Breast epithelium (tissue), 3 donors: ENCODE results near the gene MSX2.

Experiments
- POLR2A ChIP-seq: fragments of 450-650 bp; IDR thresholded peaks from one replicate; pipeline ENCODE4 v1.6.1; 2016; ENCODE audit warnings: antibody characterized with exemption, mild to moderate bottlenecking, moderate library complexity
- TF ChIP-seq, protein P1 (sequence below), 3 donors: fragments of 450-650 bp; IDR thresholded peaks; one replicate each; pipeline ENCODE4 v1.5.1; 2016 to 2017; ENCODE audit warnings: antibody characterized with exemption in 3 of 3, mild to moderate bottlenecking in 3 of 3, moderate library complexity in 3 of 3

- TF ChIP-seq, protein P1, sequence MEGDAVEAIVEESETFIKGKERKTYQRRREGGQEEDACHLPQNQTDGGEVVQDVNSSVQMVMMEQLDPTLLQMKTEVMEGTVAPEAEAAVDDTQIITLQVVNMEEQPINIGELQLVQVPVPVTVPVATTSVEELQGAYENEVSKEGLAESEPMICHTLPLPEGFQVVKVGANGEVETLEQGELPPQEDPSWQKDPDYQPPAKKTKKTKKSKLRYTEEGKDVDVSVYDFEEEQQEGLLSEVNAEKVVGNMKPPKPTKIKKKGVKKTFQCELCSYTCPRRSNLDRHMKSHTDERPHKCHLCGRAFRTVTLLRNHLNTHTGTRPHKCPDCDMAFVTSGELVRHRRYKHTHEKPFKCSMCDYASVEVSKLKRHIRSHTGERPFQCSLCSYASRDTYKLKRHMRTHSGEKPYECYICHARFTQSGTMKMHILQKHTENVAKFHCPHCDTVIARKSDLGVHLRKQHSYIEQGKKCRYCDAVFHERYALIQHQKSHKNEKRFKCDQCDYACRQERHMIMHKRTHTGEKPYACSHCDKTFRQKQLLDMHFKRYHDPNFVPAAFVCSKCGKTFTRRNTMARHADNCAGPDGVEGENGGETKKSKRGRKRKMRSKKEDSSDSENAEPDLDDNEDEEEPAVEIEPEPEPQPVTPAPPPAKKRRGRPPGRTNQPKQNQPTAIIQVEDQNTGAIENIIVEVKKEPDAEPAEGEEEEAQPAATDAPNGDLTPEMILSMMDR (IDR thresholded peaks at IDR 0.05) = no peak
- no peak for TF ChIP-seq POLR2A
These were observed 10.5 kb downstream of the MSX2 start for GRCh38 chr5:174734571-174735497.
